HepG2 (cell line): Measurements from ENCODE around the gene MFSD2A. TPM values are rescaled to one million over a fixed set of nuclear protein-coding genes. Genes with fewer than 3 reads are reported as not detected.

ENCODE experiments used
- ATAC-seq: fragments of 200-7000 bp; cut with Tn5 transposase; 3 replicates; pipeline ENCODE4 v1.9.1; 2020; ENCODE audit warnings: mild to moderate bottlenecking, moderate library complexity
- BruUV-seq: library from RNA; stranded (reverse); fragments of 400-500 nt; replicated peaks from 2 replicates; lab custom pipeline; 2021; lab: Mats Ljungman, UMichigan
- CTCF ChIA-PET: fragments of 300-600 bp; formaldehyde crosslinking; extraction: SDS; loops from one replicate; lab custom pipeline; 2021; ENCODE audit warnings: low total read pairs, inconsistent platforms, low intra/inter-chr PET ratio; lab: Yijun Ruan, JAX
- POLR2A ChIA-PET: fragments of 350-600 bp; sonication (Branson Sonifier 250); formaldehyde crosslinking; loops from one replicate; lab custom pipeline; 2020; ENCODE audit warnings: antibody characterized with exemption, inconsistent platforms; lab: Yijun Ruan, JAX
- DNase-seq: peaks from one replicate; pipeline ENCODE4 v3.0.0-alpha.2; 2015; ENCODE audit warnings: low spot score
- FAIRE-seq: peaks from 3 replicates; lab custom pipeline; 2011; peaks lifted over from hg19 to GRCh38; lab: Jason Lieb, UNC
- H2AFZ ChIP-seq: one replicate; pipeline ENCODE4 v1.6.1; 2011; ENCODE audit warnings: low read length, inconsistent platforms
- H3K27ac ChIP-seq: fragments of 300-600 bp; 3 replicates; pipeline ENCODE4 v1.8.0; 2011; ENCODE audit warnings: mixed run types, mild to moderate bottlenecking, mixed read lengths, low read length, inconsistent platforms; ENCODE audit not compliant: insufficient read depth; ENCODE audit errors: extremely low read length
- H3K27me3 ChIP-seq, 2 experiments: fragments of 200-600 bp in 1 of 2; 2 replicates in 1 of 2; 3 replicates in 1 of 2; pipeline versions ENCODE4 v1.6.0 to v1.8.0; 2011; ENCODE audit warnings: low read length in 2 of 2, mild to moderate bottlenecking in 2 of 2, moderate library complexity in 2 of 2, inconsistent platforms in 1 of 2; ENCODE audit not compliant: insufficient read depth in 2 of 2, control insufficient read depth in 1 of 2
- H3K36me3 ChIP-seq, 2 experiments: fragments of 200-600 bp in 1 of 2; replicated peaks in 1 of 2; 2 replicates in 1 of 2; 3 replicates in 1 of 2; pipeline versions ENCODE4 v1.5.1 to v1.8.0; 2011; ENCODE audit warnings: low read length in 2 of 2, inconsistent platforms in 1 of 2; ENCODE audit not compliant: insufficient read depth in 2 of 2, control insufficient read depth in 1 of 2
- H3K4me1 ChIP-seq: 2 replicates; pipeline ENCODE4 v1.5.1; 2012; ENCODE audit warnings: low read length, inconsistent platforms; ENCODE audit not compliant: insufficient read depth
- H3K4me2 ChIP-seq: 2 replicates; pipeline ENCODE4 v1.6.0; 2011; ENCODE audit warnings: low read depth, low read length, inconsistent platforms
- H3K4me3 ChIP-seq, 3 experiments: fragments of 200-600 bp in 1 of 3; sonication (generic), shearing (Covaris generic) in 1 of 3; replicated peaks in 1 of 3; 2 replicates each; pipeline ENCODE4 v1.5.1; 2011 to 2016; ENCODE audit warnings: low read length in 3 of 3, inconsistent platforms in 2 of 3, low read depth in 2 of 3, mild to moderate bottlenecking in 2 of 3, control low read depth in 1 of 3, mixed read lengths in 1 of 3; ENCODE audit not compliant: insufficient read depth in 1 of 3
- H3K79me2 ChIP-seq: one replicate; pipeline ENCODE4 v1.6.1; 2011; ENCODE audit warnings: low read length, inconsistent platforms; ENCODE audit not compliant: insufficient read depth
- H3K9ac ChIP-seq: 2 replicates; pipeline ENCODE4 v1.6.0; 2011; ENCODE audit warnings: mild to moderate bottlenecking, low read depth, low read length, inconsistent platforms; ENCODE audit not compliant: insufficient read depth
- H3K9me3 ChIP-seq: 2 replicates; pipeline ENCODE4 v1.5.1; 2012; ENCODE audit warnings: mild to moderate bottlenecking, low read length
- H4K20me1 ChIP-seq: 2 replicates; pipeline ENCODE4 v1.6.0; 2011; ENCODE audit warnings: inconsistent platforms, mild to moderate bottlenecking, low read length, moderate library complexity; ENCODE audit not compliant: insufficient read depth
- BCL6 ChIP-seq: IDR thresholded peaks from 2 replicates; pipeline ENCODE4 v1.6.1; 2016; ENCODE audit warnings: missing genetic modification reagents, missing compliant biosample characterization
- NCOA5 ChIP-seq: sonication (generic); formaldehyde crosslinking; IDR thresholded peaks from 2 replicates; pipeline ENCODE4 v1.4.0; 2020; ENCODE audit warnings: missing genetic modification reagents
- NR1H2 ChIP-seq: sonication (generic); formaldehyde crosslinking; IDR thresholded peaks from 2 replicates; pipeline ENCODE4 v1.8.1; 2022; ENCODE audit warnings: low read depth, missing genetic modification reagents, borderline replicate concordance
- SP140L ChIP-seq: sonication (generic); formaldehyde crosslinking; IDR thresholded peaks from 2 replicates; pipeline ENCODE4 v1.4.0; 2020; ENCODE audit warnings: missing genetic modification reagents, borderline replicate concordance
- ZBTB7A ChIP-seq: sonication (generic); formaldehyde crosslinking; IDR thresholded peaks from 2 replicates; pipeline ENCODE4 v1.8.0; 2022; ENCODE audit warnings: mild to moderate bottlenecking, missing genetic modification reagents
- ZKSCAN8 ChIP-seq: IDR thresholded peaks from 2 replicates; pipeline ENCODE4 v1.6.1; 2016; ENCODE audit warnings: borderline replicate concordance, missing genetic modification reagents, missing compliant biosample characterization
- ZNF564 ChIP-seq: sonication (generic); formaldehyde crosslinking; IDR thresholded peaks from 2 replicates; pipeline ENCODE4 v1.8.1; 2023; ENCODE audit warnings: mild to moderate bottlenecking, missing genetic modification reagents
- ZNF879 ChIP-seq: sonication (generic); formaldehyde crosslinking; IDR thresholded peaks from 2 replicates; pipeline ENCODE4 v1.8.1; 2023; ENCODE audit warnings: missing genetic modification reagents
- WGBS: methylation state at CpG from one replicate; pipeline ENCODE4 v1.1.6; 2017; ENCODE audit warnings: low lambda C conversion rate; 5-methylcytosine and 5-hydroxymethylcytosine counted together
- in situ Hi-C: cut with HindIII; loops from 2 replicates; pipeline ENCODE4 v1.10.0; 2017; ENCODE audit warnings: low pct_unique_long_range_greater_than_20kb; ENCODE audit not compliant: extremely low pct_ligation_motif_present
- intact Hi-C: fragments of 100-400 bp; cut with micrococcal nuclease; formaldehyde crosslinking; loops from one replicate; pipeline ENCODE4 v1.10.0; 2022; ENCODE audit not compliant: unreplicated experiment
- polyA plus RNA-seq, 8 experiments: library from polyadenylated mRNA; depleted of rRNA in 3 of 8; stranded (reverse) in 7 of 8; unstranded in 1 of 8; fragments of >200 nt; fragmentation: Illumina TruSeq in 4 of 8; extraction: Trizol in 4 of 8; gene quantifications; 2 replicates each; pipeline versions ENCODE4 v1.2.1 to v1.2.3, GENCODE V29; 2011 to 2016; ENCODE audit warnings: low read depth in 4 of 8, missing spikeins in 1 of 8, mixed read lengths in 1 of 8; ENCODE audit not compliant: insufficient read depth in 1 of 8
- total RNA-seq, 5 experiments: library from RNA; depleted of rRNA; stranded (reverse); fragments of >200 nt; fragmentation: Illumina TruSeq; extraction: Trizol; gene quantifications; 2 replicates each; pipeline ENCODE4 v1.2.3, GENCODE V29; 2016; ENCODE audit warnings: low read depth in 1 of 5
- TF ChIP-seq, protein P1 (sequence below): sonication (generic); formaldehyde crosslinking; IDR thresholded peaks from 2 replicates; pipeline ENCODE4 v1.5.0; 2020; ENCODE audit warnings: missing genetic modification reagents
- TF ChIP-seq, protein P2 (sequence below): sonication (generic); formaldehyde crosslinking; IDR thresholded peaks from 2 replicates; pipeline ENCODE4 v1.8.1; 2023; ENCODE audit warnings: missing genetic modification reagents, mild to moderate bottlenecking, borderline replicate concordance
- TF ChIP-seq, protein P3 (sequence below): IDR thresholded peaks from 2 replicates; pipeline ENCODE4 v1.4.0; 2020; ENCODE audit warnings: mild to moderate bottlenecking, missing genetic modification reagents
- TF ChIP-seq, protein P4 (sequence below): sonication (generic); formaldehyde crosslinking; IDR thresholded peaks from 2 replicates; pipeline ENCODE4 v1.5.0; 2020; ENCODE audit warnings: mild to moderate bottlenecking, missing genetic modification reagents
- TF ChIP-seq, protein P5 (sequence below): sonication (generic); formaldehyde crosslinking; IDR thresholded peaks from 2 replicates; pipeline ENCODE4 v1.4.0; 2020; ENCODE audit warnings: mild to moderate bottlenecking, missing genetic modification reagents, borderline replicate concordance

The MFSD2A gene
- total and polyA plus RNA-seq, 2 of the 13 experiments (the other 11 are each of a cell fraction or from before 2014, with no cell fraction given), result 0.08 TPM; not detected in 1

DNA sequence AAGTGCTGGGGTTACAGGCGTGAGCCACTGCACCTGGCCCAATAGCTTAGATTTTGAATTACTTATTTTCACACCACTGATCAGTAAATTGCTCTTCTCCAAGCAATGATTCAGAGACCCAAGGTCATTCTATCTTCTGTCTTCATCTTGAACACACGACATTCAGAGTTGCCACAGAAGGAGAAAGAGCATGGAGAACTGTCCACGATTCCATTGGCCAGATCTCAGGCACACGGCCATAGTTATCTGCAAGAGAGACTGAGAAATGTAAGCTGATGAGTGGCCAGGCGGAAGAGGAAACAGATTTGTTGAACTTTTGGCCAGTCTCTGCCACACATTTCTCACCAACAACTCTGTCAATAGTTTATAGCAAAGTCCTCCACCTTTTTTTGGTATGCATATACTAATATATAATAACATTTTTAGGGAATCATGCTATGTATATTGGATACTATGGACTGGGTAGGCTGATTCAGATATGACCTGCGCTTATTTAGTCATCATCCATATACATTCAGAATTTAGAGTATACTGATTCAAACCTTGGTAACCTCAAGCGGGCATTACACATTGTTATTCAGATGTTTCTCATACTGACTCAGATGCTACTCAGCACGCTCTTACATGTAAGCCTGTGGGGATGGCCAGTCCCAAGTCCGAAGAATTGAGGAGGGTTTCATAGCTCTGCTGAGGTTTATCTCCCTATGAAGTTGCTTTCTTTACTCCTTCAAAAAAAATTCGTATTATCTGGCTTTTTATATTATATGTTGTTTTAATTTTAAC, 60.1 kb downstream of the MFSD2A start:
- DNase-seq, result no peak
- FAIRE-seq, result no peak
- ChIA-PET POLR2A (interaction anchor here (0.6 kb wide), 1 partner anchor 31 kb away, joined by 3 read pairs; no protein-coding TSS in a partner anchor), CTCF (no interaction called here)
- no TSS peak for BruUV-seq
- Histone ChIP-seq H3K9me3 (no peaks in the 10 kb centered on the region), H3K4me3 (no peak overlapping the region), H3K4me1 (no peaks in the 10 kb centered on the region), H4K20me1 (no peaks in the 10 kb centered on the region), H3K9ac (no peak overlapping the region), H3K36me3 (no peaks in the 10 kb centered on the region), H3K79me2 (no peaks in the 10 kb centered on the region), H3K27ac (no peak overlapping the region), H3K4me2 (no peak overlapping the region), H3K27me3 (no peaks in the 10 kb centered on the region), H2AFZ (no peak overlapping the region)
- intact Hi-C loops (no loop called here), in situ Hi-C loops (no loop called here)
- no peak for ATAC-seq
- 7% methylated on average over 10 of the region's 10 CpGs for WGBS
- TF ChIP-seq ZKSCAN8 (CRISPR knock-in tag), result no peak
- no peak for TF ChIP-seq ZNF879 (CRISPR knock-in tag)
- no peak for TF ChIP-seq SP140L (CRISPR knock-in tag)
- TF ChIP-seq, protein P1, sequence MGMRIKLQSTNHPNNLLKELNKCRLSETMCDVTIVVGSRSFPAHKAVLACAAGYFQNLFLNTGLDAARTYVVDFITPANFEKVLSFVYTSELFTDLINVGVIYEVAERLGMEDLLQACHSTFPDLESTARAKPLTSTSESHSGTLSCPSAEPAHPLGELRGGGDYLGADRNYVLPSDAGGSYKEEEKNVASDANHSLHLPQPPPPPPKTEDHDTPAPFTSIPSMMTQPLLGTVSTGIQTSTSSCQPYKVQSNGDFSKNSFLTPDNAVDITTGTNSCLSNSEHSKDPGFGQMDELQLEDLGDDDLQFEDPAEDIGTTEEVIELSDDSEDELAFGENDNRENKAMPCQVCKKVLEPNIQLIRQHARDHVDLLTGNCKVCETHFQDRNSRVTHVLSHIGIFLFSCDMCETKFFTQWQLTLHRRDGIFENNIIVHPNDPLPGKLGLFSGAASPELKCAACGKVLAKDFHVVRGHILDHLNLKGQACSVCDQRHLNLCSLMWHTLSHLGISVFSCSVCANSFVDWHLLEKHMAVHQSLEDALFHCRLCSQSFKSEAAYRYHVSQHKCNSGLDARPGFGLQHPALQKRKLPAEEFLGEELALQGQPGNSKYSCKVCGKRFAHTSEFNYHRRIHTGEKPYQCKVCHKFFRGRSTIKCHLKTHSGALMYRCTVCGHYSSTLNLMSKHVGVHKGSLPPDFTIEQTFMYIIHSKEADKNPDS (CRISPR knock-in tag), result no peak
- TF ChIP-seq, protein P2, sequence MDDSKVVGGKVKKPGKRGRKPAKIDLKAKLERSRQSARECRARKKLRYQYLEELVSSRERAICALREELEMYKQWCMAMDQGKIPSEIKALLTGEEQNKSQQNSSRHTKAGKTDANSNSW (CRISPR knock-in tag), result no peak
- TF ChIP-seq ZNF564, result no peak
- no peak for TF ChIP-seq NCOA5 (CRISPR knock-in tag)
- TF ChIP-seq, protein P3, sequence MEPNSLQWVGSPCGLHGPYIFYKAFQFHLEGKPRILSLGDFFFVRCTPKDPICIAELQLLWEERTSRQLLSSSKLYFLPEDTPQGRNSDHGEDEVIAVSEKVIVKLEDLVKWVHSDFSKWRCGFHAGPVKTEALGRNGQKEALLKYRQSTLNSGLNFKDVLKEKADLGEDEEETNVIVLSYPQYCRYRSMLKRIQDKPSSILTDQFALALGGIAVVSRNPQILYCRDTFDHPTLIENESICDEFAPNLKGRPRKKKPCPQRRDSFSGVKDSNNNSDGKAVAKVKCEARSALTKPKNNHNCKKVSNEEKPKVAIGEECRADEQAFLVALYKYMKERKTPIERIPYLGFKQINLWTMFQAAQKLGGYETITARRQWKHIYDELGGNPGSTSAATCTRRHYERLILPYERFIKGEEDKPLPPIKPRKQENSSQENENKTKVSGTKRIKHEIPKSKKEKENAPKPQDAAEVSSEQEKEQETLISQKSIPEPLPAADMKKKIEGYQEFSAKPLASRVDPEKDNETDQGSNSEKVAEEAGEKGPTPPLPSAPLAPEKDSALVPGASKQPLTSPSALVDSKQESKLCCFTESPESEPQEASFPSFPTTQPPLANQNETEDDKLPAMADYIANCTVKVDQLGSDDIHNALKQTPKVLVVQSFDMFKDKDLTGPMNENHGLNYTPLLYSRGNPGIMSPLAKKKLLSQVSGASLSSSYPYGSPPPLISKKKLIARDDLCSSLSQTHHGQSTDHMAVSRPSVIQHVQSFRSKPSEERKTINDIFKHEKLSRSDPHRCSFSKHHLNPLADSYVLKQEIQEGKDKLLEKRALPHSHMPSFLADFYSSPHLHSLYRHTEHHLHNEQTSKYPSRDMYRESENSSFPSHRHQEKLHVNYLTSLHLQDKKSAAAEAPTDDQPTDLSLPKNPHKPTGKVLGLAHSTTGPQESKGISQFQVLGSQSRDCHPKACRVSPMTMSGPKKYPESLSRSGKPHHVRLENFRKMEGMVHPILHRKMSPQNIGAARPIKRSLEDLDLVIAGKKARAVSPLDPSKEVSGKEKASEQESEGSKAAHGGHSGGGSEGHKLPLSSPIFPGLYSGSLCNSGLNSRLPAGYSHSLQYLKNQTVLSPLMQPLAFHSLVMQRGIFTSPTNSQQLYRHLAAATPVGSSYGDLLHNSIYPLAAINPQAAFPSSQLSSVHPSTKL, result no peak
- TF ChIP-seq, protein P4, sequence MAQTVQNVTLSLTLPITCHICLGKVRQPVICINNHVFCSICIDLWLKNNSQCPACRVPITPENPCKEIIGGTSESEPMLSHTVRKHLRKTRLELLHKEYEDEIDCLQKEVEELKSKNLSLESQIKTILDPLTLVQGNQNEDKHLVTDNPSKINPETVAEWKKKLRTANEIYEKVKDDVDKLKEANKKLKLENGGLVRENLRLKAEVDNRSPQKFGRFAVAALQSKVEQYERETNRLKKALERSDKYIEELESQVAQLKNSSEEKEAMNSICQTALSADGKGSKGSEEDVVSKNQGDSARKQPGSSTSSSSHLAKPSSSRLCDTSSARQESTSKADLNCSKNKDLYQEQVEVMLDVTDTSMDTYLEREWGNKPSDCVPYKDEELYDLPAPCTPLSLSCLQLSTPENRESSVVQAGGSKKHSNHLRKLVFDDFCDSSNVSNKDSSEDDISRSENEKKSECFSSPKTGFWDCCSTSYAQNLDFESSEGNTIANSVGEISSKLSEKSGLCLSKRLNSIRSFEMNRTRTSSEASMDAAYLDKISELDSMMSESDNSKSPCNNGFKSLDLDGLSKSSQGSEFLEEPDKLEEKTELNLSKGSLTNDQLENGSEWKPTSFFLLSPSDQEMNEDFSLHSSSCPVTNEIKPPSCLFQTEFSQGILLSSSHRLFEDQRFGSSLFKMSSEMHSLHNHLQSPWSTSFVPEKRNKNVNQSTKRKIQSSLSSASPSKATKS (CRISPR knock-in tag), result no peak
- no peak for TF ChIP-seq BCL6 (CRISPR knock-in tag)
- TF ChIP-seq NR1H2 (CRISPR knock-in tag), result no peak
- TF ChIP-seq, protein P5, sequence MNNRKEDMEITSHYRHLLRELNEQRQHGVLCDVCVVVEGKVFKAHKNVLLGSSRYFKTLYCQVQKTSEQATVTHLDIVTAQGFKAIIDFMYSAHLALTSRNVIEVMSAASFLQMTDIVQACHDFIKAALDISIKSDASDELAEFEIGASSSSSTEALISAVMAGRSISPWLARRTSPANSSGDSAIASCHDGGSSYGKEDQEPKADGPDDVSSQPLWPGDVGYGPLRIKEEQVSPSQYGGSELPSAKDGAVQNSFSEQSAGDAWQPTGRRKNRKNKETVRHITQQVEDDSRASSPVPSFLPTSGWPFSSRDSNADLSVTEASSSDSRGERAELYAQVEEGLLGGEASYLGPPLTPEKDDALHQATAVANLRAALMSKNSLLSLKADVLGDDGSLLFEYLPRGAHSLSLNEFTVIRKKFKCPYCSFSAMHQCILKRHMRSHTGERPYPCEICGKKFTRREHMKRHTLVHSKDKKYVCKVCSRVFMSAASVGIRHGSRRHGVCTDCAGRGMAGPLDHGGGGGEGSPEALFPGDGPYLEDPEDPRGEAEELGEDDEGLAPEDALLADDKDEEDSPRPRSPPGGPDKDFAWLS (CRISPR knock-in tag), result no peak
- TF ChIP-seq ZBTB7A (CRISPR knock-in tag), result no peak
